Measurements from ENCODE around the gene CCL3.
"Not testable (repeated sequence)": the region's sequence is repeated elsewhere in the genome, so short reads cannot be mapped to it uniquely, and the experiment has no call there.

Gene CCL3

GRCh38 chr17:36089888-36090836 lies at the start of gene CCL3:
TSS of gene CCL3 (minus strand) at chr17:36090143. CDS start at chr17:36090058, 85 bp downstream.
- no peak for DNase-seq (ENCODE audit: low read depth)

DNA sequence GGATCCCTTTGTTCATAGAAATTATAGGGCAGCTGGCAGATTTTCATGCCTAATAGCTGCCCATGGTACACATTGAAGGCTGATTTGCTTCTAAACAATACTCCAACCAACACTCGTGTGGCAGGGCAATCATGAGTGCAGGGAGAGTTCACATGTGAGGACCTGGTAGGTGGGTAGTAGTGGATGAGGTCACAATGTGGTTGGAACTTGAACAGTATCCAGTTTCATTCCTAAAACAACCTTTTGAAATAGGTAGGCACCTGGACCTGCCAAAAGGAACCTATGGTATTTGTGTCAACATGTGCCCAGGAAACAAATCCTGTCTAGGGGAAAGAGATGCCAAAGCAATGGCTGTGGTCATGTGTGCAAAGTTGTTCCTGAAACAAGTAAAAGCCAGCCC lies 46.5 kb upstream of the CCL3 start:
- DNase-seq (ENCODE audit: low read depth): no peak

DNA sequence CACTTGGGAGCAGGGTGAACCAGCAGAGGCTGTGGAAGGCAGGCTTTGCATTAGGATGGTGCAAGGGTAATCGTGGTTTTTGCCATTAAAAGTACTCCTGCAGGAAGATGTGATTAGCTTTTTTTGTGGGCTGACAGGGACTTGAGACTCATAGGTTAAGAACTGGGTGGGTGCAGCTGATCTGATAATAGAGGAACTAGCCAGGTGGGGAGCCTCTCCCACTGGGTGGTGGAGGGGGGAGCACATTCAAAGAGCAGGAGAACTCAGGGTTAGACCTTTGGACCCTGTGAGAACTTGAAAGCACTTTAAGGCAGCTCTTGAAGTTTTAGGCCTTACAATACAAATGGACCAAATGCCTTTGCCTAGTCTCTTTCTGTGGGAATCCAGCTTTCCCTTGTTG lies 46.1 kb upstream of the CCL3 start:
- no peak for DNase-seq (ENCODE audit: low read depth)

GRCh38 chr17:36135465-36135864 lies 45.5 kb upstream of the CCL3 start:
- DNase-seq (ENCODE audit: low read depth): no peak

GRCh38 chr17:36133602-36134236 lies 43.8 kb upstream of the CCL3 start:
- no peak for DNase-seq (ENCODE audit: low read depth)

DNA sequence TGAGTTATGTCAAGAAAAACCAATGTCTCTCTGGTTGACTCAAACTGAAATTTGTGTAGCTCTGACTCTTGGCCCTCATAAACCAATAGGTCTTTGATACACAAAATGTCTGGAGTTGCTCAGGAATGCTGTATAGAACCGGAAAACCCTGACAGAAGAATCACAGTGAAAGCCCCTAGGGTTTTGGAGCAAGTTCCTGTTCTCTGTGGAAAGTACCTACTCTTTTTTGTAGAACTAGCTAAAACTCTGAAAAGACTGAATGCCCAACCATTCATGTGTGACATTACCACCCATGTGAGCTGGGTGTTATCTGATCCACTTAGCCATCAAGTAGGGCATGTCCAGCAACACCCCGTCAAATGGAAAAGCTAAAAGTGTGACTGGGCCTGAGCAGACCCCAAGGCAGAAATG lies 42.5 kb upstream of the CCL3 start:
- no peak for DNase-seq (ENCODE audit: low read depth)

DNA sequence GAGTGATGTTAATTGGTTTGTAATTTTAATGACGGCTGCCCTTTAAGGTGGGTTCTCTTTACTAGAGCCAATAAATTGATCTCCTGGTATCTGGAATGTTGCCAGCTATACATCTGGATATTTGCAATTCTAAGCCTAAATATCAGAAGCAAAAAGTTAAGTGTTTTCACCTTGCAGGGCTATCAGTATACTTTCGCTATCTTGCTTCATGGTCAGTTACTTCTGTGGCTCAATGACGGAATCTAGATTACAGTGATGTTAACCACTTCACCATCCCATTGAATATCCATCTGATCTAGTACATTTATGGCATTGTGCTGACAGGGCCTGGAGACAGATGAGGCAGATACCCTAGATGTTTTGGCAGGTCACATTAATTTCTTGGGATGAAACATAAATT lies 42.0 kb upstream of the CCL3 start:
- no peak for DNase-seq (ENCODE audit: low read depth)

DNA sequence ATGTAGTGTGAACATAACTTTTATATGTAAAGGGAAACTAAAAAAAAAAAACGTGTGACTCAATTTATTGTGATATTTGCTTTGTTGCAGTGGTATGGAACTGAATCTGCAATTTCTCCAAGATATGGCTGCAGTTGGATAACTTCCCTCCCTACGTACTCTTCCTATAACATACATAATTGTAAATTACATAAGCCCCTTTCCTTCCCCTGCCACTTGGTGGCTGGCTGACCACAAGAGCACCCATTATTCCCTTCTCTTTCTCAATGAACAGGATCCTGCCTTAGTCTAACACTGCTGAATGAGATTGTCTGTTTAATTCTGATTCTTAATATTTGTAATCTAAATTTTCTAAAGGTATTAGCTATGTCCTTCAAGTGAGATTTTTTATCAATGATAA lies 41.5 kb upstream of the CCL3 start:
- no peak for DNase-seq (ENCODE audit: low read depth)

- no peak for DNase-seq (ENCODE audit: low read depth)
These were observed 40.4 kb upstream of the CCL3 start for GRCh38 chr17:36130346-36130745.

- DNase-seq (ENCODE audit: low read depth): no peak
These were observed 39.7 kb upstream of the CCL3 start for GRCh38 chr17:36129616-36130015.

- no peak for DNase-seq (ENCODE audit: low read depth)
These were observed 38.6 kb upstream of the CCL3 start for GRCh38 chr17:36128411-36128978.

GRCh38 chr17:36127911-36128310 lies 38.0 kb upstream of the CCL3 start:
- no peak for DNase-seq (ENCODE audit: low read depth)

DNA sequence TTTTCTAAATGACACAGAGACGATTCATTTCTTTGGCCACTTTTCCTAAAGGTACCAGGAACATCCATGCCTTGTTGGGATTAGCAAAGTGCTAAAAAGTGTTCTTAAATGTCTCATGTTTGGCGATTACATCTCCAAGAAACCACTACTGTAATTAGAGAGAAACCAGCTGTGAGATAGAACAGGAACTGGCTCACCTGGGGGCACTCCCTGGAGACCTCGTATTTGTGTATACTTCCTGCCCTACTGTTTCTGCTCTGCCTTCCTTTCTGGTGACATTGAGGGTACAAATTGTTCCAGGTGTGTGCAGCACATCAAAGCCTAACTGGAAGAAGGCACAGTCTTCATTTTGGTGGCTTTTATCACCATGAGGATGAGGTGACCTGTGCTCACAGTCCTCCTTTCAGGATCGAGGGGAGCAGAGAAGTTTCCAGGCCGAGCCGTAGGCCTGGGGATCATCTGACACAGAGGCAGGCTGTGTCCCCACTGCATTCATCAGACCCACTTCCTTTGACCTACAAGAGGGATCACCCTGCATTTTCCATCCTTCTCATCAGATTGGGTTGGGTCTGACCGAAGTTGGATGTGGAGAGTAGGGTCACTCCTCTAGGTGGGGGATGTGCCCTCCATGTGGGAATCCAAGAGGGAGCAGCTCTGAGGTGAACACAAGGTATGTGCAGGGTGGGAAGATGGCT lies 37.4 kb upstream of the CCL3 start:
- no peak for DNase-seq (ENCODE audit: low read depth)

DNA sequence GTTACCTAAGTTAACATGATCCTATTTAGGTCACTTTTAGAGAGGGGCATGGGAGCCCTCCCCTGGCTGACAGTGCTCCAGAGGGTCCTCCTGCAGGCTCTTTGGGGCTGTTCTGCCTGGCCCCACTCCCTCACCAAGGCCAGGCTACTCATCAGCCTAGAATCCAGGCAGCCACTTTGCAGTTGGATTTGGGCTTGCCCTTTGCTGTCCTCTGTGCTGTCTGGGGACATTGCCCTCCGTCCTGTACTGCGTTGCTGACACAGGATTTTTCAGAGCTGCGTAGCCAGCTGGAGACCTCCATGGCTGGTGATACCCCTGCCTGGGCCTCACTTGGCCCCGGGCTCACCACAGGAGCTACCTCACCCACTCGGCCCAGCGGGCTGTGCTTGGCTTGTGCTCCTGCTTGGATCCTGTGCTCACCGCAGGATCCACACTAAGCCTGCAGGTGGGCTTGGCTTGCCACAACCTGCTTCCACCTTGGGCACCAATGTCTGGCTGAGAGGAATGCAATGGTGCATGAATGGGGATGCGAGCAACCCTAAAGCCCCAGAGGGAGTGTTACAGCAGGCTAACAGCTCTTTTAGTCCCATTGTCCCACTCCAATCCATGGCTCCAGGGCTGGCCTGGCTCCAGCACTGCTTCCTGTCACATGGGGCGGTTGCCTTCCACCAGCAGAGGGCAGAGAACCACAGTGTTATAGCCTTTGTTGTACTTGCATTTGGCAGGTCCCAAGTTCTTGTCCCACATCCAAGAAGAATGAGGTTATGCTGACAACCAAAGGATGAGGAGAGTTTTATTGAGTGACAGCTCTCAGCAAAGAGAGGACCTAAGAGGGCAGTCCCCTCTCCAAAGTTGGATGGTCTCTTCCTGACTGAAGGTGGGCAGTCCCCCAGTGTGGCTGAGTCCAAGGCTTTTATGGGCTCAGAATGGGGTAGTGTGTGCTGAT lies 35.2 kb upstream of the CCL3 start:
- DNase-seq (ENCODE audit: low read depth): no peak

GRCh38 chr17:36123431-36123830 lies 33.5 kb upstream of the CCL3 start:
- DNase-seq (ENCODE audit: low read depth): no peak

DNA sequence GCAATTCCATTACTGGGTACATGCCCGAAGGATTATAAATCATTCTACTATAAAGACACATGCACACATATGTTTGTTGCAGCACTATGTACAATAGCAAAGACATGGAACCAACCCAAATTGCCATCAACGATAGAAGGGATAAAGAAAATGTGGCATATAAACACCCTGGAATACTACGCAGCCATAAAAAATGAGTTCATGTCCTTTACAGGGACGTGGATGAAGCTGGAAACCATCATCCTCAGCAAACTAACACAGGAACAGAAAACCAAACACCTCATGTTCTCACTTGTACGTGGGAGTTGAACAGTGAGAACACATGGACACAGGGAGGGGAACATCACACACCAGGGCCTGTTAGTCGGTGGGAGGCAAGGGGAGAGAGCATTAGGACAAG lies 31.2 kb upstream of the CCL3 start:
- DNase-seq (ENCODE audit: low read depth): not testable (repeated sequence)

- DNase-seq (ENCODE audit: low read depth): no peak
These were observed 30.3 kb upstream of the CCL3 start for GRCh38 chr17:36120221-36120620.

DNA sequence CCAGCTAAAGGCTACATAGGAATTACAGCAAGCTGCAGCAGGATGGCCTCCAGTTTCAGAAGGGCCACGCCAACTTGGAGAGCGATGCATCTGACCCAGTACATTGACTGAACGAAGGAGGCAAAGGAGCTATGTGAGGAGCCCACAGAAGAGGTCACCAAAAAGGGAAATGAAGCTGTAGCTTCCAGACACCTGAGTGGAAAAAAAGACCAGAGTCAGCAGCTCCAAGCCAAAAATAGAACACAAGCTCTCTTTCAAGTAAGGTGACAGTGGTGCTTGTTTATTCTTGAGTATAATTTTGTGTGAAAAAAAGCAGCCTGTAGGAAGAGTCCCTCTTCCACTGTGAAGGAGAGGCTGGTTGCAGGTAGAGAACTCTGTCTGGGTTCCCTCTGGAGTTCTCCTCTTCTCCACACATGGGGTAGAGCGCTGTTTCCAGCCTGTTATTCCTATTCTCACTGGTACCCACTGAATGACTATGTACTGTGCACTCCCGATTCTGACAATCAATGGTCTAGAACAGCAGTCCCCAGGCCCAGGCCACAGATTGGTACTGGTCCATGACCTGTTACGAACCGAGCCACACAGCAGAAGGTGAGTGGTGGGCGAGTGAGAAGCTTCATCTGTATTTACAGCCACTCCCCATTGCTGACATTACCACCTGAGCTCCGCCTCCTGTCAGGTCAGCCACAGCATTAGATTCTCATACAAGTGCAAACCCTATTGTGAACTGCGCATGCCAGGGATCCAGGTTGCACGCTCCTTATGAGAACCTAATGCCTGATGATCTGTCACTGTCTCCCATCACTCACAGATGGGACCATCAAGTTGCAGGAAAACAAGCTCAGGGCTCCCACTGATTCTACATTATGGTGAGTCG lies 28.8 kb upstream of the CCL3 start:
- no peak for DNase-seq (ENCODE audit: low read depth)

DNA sequence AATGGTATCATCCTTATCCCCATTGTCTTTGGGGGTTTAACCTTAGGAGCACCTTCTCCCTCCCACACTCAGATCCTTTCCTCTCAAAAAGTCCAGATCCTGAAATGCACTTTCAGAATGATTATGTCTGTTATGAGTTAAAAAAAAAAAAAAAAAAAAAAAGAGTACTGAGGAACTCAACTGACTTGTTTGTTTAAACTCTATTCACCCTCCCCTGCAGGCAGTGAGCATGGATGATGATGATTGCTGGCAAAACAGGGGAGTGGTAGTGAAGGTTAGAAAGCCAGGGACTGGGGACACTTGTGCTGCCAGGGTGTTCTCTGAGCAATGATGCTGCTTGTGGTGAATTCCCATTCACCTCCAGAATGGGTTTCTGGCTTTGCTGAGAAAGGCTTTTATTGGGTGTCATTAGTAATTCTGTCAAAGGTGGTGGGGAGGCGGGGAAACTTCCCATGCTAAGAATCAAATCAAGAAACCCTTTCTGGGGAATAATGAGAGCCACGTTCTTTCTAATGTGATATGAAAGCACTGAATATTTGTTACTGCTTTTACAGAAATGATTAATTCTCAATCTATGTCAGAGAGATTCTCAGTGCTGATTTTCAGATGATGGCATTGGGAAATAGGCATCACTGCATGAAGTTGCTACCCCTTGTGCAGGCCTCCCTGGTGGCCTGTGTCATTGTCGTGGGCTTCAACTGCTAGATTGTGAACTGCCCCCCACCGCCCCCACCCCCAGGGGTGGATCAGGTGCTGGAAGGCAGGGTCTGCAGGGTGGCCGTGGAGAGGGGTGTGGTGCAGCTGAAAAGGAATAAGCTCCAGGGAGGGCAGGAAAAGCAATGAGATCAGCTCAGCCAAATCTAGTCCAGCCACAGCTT lies 27.8 kb upstream of the CCL3 start:
- DNase-seq (ENCODE audit: low read depth): no peak

Measured in GM04503 (cell line).